ENCODE results near the gene PIP5K1C. TPM values are rescaled to one million over a fixed set of nuclear protein-coding genes. Genes with fewer than 3 reads are reported as not detected.

Gene PIP5K1C
- total RNA-seq, 8 experiments from 2014 or later: 6.7 to 21.4 (median 13.7) TPM

Other genes with a start within 250 kb of the PIP5K1C start
- gene SMIM24, start 219.9 kb downstream of the PIP5K1C start, total RNA-seq: 1 to 10 TPM in 1 of 8 experiments, under 1 TPM in 3, not detected in 4; 0.11 to 1.3 (median 0.52) TPM
- not detected for gene SMIM44, start 217.0 kb downstream of the PIP5K1C start, total RNA-seq
- gene DOHH, start 199.8 kb downstream of the PIP5K1C start, total RNA-seq: 10 to 100 TPM in 2 of 8 experiments, 1 to 10 TPM in 6; 4.6 to 11.4 (median 8.2) TPM
- 10 to 100 TPM; 15.8 to 33.6 (median 23.0) TPM for gene FZR1, start 194.2 kb downstream of the PIP5K1C start, total RNA-seq
- gene TEKTIP1, start 161.3 kb downstream of the PIP5K1C start, total RNA-seq: 1 to 10 TPM in 4 of 8 experiments, under 1 TPM in 4; 0.50 to 4.3 (median 0.99) TPM
- gene MFSD12, start 142.9 kb downstream of the PIP5K1C start, total RNA-seq: 10 to 100 TPM; 21.9 to 87.4 (median 44.0) TPM
- 100 to 1,000 TPM in 1 of 8 experiments, 10 to 100 TPM in 7; 17.0 to 122 (median 35.3) TPM for gene HMG20B, start 127.5 kb downstream of the PIP5K1C start, total RNA-seq
- gene GIPC3, start 115.0 kb downstream of the PIP5K1C start, total RNA-seq: under 1 TPM in 7 of 8 experiments, not detected in 1; 0.05 to 0.84 (median 0.14) TPM
- under 1 TPM in 7 of 8 experiments, not detected in 1; 0.07 to 0.62 (median 0.36) TPM for gene TBXA2R, start 93.6 kb downstream of the PIP5K1C start, total RNA-seq
- gene CACTIN, start 73.7 kb downstream of the PIP5K1C start, total RNA-seq: 10 to 100 TPM; 11.7 to 23.0 (median 15.7) TPM
- gene TJP3, start 7.9 kb upstream of the PIP5K1C start, total RNA-seq: 1 to 10 TPM in 2 of 8 experiments, under 1 TPM in 3, not detected in 3; 0.41 to 7.4 (median 0.96) TPM
- 10 to 100 TPM; 12.3 to 26.3 (median 16.8) TPM for gene APBA3, start 61.2 kb upstream of the PIP5K1C start, total RNA-seq
- 100 to 1,000 TPM in 1 of 8 experiments, 10 to 100 TPM in 7; 62.6 to 106 (median 86.6) TPM for gene MRPL54, start 62.2 kb upstream of the PIP5K1C start, total RNA-seq
- under 1 TPM in 7 of 8 experiments, not detected in 1; 0.05 to 1.00 (median 0.21) TPM for gene RAX2, start 71.8 kb upstream of the PIP5K1C start, total RNA-seq
- 1 to 10 TPM in 4 of 8 experiments, under 1 TPM in 4; 0.29 to 1.8 (median 1.0) TPM for gene MATK, start 85.9 kb upstream of the PIP5K1C start, total RNA-seq
- gene ZFR2, start 168.6 kb upstream of the PIP5K1C start, total RNA-seq: 10 to 100 TPM in 1 of 8 experiments, 1 to 10 TPM in 6, under 1 TPM in 1; 0.36 to 11.7 (median 7.2) TPM
- 10 to 100 TPM in 5 of 8 experiments, under 1 TPM in 2, not detected in 1; 0.10 to 58.2 (median 48.6) TPM for gene ATCAY, start 180.2 kb upstream of the PIP5K1C start, total RNA-seq
- not detected for gene NMRK2, start 232.6 kb upstream of the PIP5K1C start, total RNA-seq